T-cell (primary cell): ENCODE measurements around the gene CLIC5. TPM values are rescaled to one million over a fixed set of nuclear protein-coding genes. Genes with fewer than 3 reads are reported as not detected.
A peak's percentile ranks its signal among the peaks of the same experiment; 100 is the strongest.

Experiments
- ATAC-seq, 4 experiments: fragments of 200-7000 bp in 3 of 4; fragments of 150-1000 bp in 1 of 4; cut with Tn5 transposase; replicated peaks in 1 of 4; 1 replicate in 3 of 4; 2 replicates in 1 of 4; pipeline ENCODE4 v1.10.0; 2021; ENCODE audit warnings: moderate library complexity in 3 of 4, mild to moderate bottlenecking in 2 of 4, moderate number of reproducible peaks in 1 of 4
- CTCF ChIA-PET, 2 donors: fragments of 300-600 bp; sonication (Branson Sonifier 250); formaldehyde crosslinking; loops; one replicate each; lab custom pipeline; 2022; ENCODE audit warnings: antibody characterized with exemption in 2 of 2; lab: Charles Lee
- POLR2A ChIA-PET, 2 donors: fragments of 300-600 bp; sonication (Branson Sonifier 250); formaldehyde crosslinking; loops; one replicate each; lab custom pipeline; 2022; ENCODE audit warnings: antibody characterized with exemption in 2 of 2; lab: Charles Lee
- DNase-seq, 35 experiments: peaks; one replicate each; pipeline versions ENCODE4 v3.0.0 to v3.0.0-alpha.2; 2013 to 2023
- H3K27ac ChIP-seq: one replicate; pipeline ENCODE4 v1.5.1; 2013; ENCODE audit warnings: low read length
- H3K27me3 ChIP-seq, 2 experiments: replicated peaks in 1 of 2; 1 replicate in 1 of 2; 2 replicates in 1 of 2; pipeline versions ENCODE4 v1.6.1 to v1.7.0; 2013; ENCODE audit warnings: low read length in 1 of 2, mixed read lengths in 1 of 2; ENCODE audit not compliant: control insufficient read depth in 2 of 2, insufficient read depth in 2 of 2; ENCODE audit errors: extremely low read depth in 1 of 2
- H3K36me3 ChIP-seq, 2 donors: 1 replicate in 1 of 2; 2 replicates in 1 of 2; pipeline versions ENCODE4 v1.6.1 to v1.7.0; 2013; ENCODE audit warnings: low read length in 1 of 2; ENCODE audit not compliant: control insufficient read depth in 2 of 2, insufficient read depth in 1 of 2; ENCODE audit errors: extremely low read depth in 1 of 2
- H3K4me1 ChIP-seq, 2 experiments: 1 replicate in 1 of 2; 2 replicates in 1 of 2; pipeline versions ENCODE4 v1.6.1 to v1.7.0; 2013; ENCODE audit warnings: low read length in 2 of 2, mixed read lengths in 1 of 2; ENCODE audit not compliant: insufficient read depth in 2 of 2, control insufficient read depth in 1 of 2; ENCODE audit errors: extremely low read depth in 1 of 2
- H3K4me3 ChIP-seq, 2 donors: 1 replicate in 1 of 2; 2 replicates in 1 of 2; pipeline versions ENCODE4 v1.5.1 to v1.7.0; 2013; ENCODE audit warnings: mild to moderate bottlenecking in 2 of 2, low read length in 1 of 2, moderate library complexity in 1 of 2; ENCODE audit not compliant: control insufficient read depth in 1 of 2; ENCODE audit errors: extremely low read depth in 1 of 2
- H3K9me3 ChIP-seq: 2 replicates; pipeline ENCODE4 v1.7.0; 2013
- H3K27ac Mint-ChIP-seq, 2 donors: one replicate each; pipeline ENCODE4 v1.8.0; 2020 to 2021; ENCODE audit warnings: mild to moderate bottlenecking in 2 of 2, mixed read lengths in 2 of 2
- H3K27me3 Mint-ChIP-seq, 2 donors: one replicate each; pipeline ENCODE4 v1.8.0; 2021 to 2022; ENCODE audit warnings: mixed read lengths in 2 of 2
- H3K36me3 Mint-ChIP-seq: one replicate; pipeline ENCODE4 v1.8.0; 2021; ENCODE audit warnings: mixed read lengths
- H3K4me1 Mint-ChIP-seq, 3 donors: one replicate each; pipeline ENCODE4 v1.8.0; 2020 to 2022; ENCODE audit warnings: mixed read lengths in 3 of 3, mild to moderate bottlenecking in 1 of 3
- H3K4me3 Mint-ChIP-seq, 3 donors: one replicate each; pipeline ENCODE4 v1.8.0; 2020 to 2022; ENCODE audit warnings: mild to moderate bottlenecking in 3 of 3, mixed read lengths in 3 of 3, moderate library complexity in 3 of 3
- H3K9me3 Mint-ChIP-seq, 3 donors: one replicate each; pipeline ENCODE4 v1.8.0; 2020 to 2022; ENCODE audit warnings: mixed read lengths in 3 of 3
- WGBS: methylation state at CpG from one replicate; pipeline ENCODE4 v1.1.5; 2013; ENCODE audit warnings: missing lambda C conversion rate; ENCODE audit not compliant: insufficient coverage; 5-methylcytosine and 5-hydroxymethylcytosine counted together
- total RNA-seq, 35 experiments: library from RNA in 6 of 35; stranded (reverse) in 6 of 35; fragments of 120-200 nt in 1 of 35; gene quantifications; one replicate each; pipeline versions ENCODE4 v1.2.1 to v1.2.4 and lab custom pipeline; 2013 to 2026

The CLIC5 gene
- total RNA-seq, 5 donors from 2014 or later (not counting 1 experiment from before 2014, with no cell fraction given): 3.8 to 17.8 (median 7.1) TPM

GRCh38 chr6:45832063-45832462 lies 183.6 kb downstream of the CLIC5 start:
- H3K36me3 ChIP-seq: no peaks in the 10 kb centered on the region
- Mint-ChIP-seq H3K9me3 (no peaks in the 10 kb centered on the region), H3K27me3 (no peaks in the 10 kb centered on the region), H3K4me3 (peak overlapping the region in 1 of 3 donors; percentile 76), H3K36me3 (no peaks in the 10 kb centered on the region), H3K4me1 (peaks cover 15 to 27% (median 27%) of the 10 kb centered on the region in 3 donors), H3K27ac (no peak overlapping the region)
- no peak overlapping the region for H3K4me3 ChIP-seq
- no peaks in the 10 kb centered on the region for H3K27me3 ChIP-seq
- POLR2A ChIA-PET: interaction anchor here in 1 of 2 donors (0.6 kb wide), 1 partner anchor 1344 kb away, joined by 4 read pairs; no protein-coding TSS in a partner anchor
- WGBS: no CpG with 5 or more reads among the region's 5 CpGs
- ATAC-seq (no peak), DNase-seq (no peak)
- CTCF ChIA-PET: no interaction called here
- H3K9me3 ChIP-seq: no peaks in the 10 kb centered on the region
- H3K4me1 ChIP-seq: peaks cover 3 to 8% of the 10 kb centered on the region in 2 experiments
- H3K27ac ChIP-seq: no peak overlapping the region

Other genes starting within 250 kb of the CLIC5 start
- gene ENPP4, start 114.1 kb upstream of the CLIC5 start, total RNA-seq: 1 to 10 TPM; 6.3 to 9.4 (median 8.1) TPM
- gene ENPP5, start 155.1 kb upstream of the CLIC5 start, total RNA-seq: 1 to 10 TPM in 1 of 5 donors, under 1 TPM in 4; 0.38 to 1.7 (median 0.70) TPM